Epithelial cell of proximal tubule (primary cell): Measurements from ENCODE around the gene IP6K3. TPM values are rescaled to one million over a fixed set of nuclear protein-coding genes. Genes with fewer than 3 reads are reported as not detected.

ENCODE experiments used
- DNase-seq: peaks from one replicate; pipeline ENCODE4 v3.0.0-alpha.2; 2011; ENCODE audit warnings: low read depth
- H3K4me3 ChIP-seq: 2 replicates; pipeline ENCODE4 v1.5.1; 2011; ENCODE audit warnings: low read depth, mild to moderate bottlenecking, low read length
- CTCF ChIP-seq: conservative IDR thresholded peaks from 2 replicates; pipeline ENCODE4 v1.5.1; 2012; ENCODE audit warnings: low read depth, mild to moderate bottlenecking, low read length
- total RNA-seq: library from RNA; depleted of rRNA; stranded (reverse); fragments of >200 nt; gene quantifications from 2 replicates; pipeline ENCODE4 v1.2.3, GENCODE V29; 2015

The IP6K3 gene
- total RNA-seq, 1 donor from 2014 or later, result 0.40 TPM

- TF ChIP-seq CTCF, result no peak
- no peak for DNase-seq
- H3K4me3 ChIP-seq, result no peak overlapping the region
Measured at GRCh38 chr6:33678233-33678931, 68.3 kb downstream of the IP6K3 start.

GRCh38 chr6:33677689-33678088 is 69.0 kb downstream of the IP6K3 start:
- DNase-seq, result no peak
- no peak overlapping the region for H3K4me3 ChIP-seq
- no peak for TF ChIP-seq CTCF

- H3K4me3 ChIP-seq, result no peak overlapping the region
- TF ChIP-seq CTCF, result no peak
- no peak for DNase-seq
Measured at GRCh38 chr6:33677143-33677660, 69.5 kb downstream of the IP6K3 start.

GRCh38 chr6:33676416-33677142 is 70.1 kb downstream of the IP6K3 start:
- no peak for DNase-seq
- H3K4me3 ChIP-seq, result no peak overlapping the region
- no peak for TF ChIP-seq CTCF

- no peak overlapping the region for H3K4me3 ChIP-seq
- DNase-seq, result no peak
- no peak for TF ChIP-seq CTCF
Measured at GRCh38 chr6:33675968-33676367, 70.7 kb downstream of the IP6K3 start.

GRCh38 chr6:33673851-33674250 is 72.9 kb downstream of the IP6K3 start:
- H3K4me3 ChIP-seq, result no peak overlapping the region
- TF ChIP-seq CTCF, result no peak
- DNase-seq, result no peak

- DNase-seq, result peak; percentile 61
- H3K4me3 ChIP-seq, result no peak overlapping the region
- peak; percentile 69 for TF ChIP-seq CTCF
Measured at GRCh38 chr6:33672808-33673207, 73.9 kb downstream of the IP6K3 start.
